ENCODE measurements around the gene CHD9NB. TPM values are rescaled to one million over a fixed set of nuclear protein-coding genes. Genes with fewer than 3 reads are reported as not detected.
"Not testable (repeated sequence)": the region's sequence is repeated elsewhere in the genome, so short reads cannot be mapped to it uniquely, and the experiment has no call there.

The CHD9NB gene
- total RNA-seq, 1 donor from 2014 or later: 0.48 TPM

DNA sequence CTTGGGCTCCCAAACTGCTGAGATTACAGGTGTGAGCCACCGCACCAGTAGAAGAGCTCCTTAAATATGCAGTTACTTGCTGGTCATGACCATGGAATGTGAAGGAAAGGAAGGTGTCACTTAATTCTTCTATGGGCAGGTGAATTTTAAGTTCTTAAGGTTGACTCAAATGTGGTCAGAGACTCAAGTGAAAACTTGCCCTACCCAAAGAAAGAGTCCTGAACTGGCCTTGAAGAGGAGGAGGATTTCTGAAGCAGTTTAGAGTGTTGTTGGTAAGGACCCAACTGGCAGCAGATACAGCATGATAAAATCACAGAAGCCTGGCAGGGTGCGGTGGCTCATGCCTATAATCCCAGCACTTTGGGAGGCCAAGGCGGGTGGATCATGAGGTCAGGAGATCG is 31.4 kb upstream of the CHD9NB start:
- DNase-seq (ENCODE audit: low spot score): no peak

DNA sequence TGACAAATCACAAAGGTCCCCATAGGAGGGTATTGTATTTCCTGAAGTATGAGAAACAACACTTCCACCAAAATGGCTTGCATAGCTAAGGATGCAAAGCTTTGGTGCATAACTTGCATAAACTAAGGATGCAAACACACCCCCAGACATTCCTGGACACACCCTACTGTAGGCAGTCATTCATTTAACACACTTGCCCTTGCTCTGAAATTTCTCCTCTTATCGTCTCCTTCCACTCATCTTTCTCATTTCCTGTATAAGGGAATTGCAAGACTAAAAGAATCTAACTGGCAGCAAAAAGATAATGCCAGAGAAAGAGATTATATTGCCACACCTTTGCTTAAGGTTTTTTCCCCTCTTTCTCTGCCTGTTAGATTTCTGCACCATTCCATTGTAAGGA is 30.4 kb upstream of the CHD9NB start:
- DNase-seq (ENCODE audit: low spot score): no peak

DNA sequence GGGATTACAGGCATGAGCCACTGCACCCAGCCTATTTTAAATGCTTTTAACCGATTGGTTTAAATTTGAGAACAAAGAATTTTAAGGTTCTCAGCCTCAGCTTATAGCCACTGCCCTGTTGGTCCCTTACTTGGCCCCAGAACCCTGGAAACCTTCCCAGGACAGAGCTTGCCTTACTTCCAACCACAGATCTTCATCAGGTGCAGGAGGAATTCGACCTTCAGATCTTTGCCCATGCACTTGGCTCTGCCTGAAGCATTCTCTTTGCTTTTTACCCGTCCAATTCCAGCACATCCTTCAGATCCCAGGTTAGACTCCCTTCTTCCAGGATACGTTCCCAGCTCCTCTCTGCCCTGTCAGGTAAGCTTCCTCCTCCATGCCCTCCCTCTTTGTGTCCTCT is 29.8 kb upstream of the CHD9NB start:
- no peak for DNase-seq (ENCODE audit: low spot score)

DNA sequence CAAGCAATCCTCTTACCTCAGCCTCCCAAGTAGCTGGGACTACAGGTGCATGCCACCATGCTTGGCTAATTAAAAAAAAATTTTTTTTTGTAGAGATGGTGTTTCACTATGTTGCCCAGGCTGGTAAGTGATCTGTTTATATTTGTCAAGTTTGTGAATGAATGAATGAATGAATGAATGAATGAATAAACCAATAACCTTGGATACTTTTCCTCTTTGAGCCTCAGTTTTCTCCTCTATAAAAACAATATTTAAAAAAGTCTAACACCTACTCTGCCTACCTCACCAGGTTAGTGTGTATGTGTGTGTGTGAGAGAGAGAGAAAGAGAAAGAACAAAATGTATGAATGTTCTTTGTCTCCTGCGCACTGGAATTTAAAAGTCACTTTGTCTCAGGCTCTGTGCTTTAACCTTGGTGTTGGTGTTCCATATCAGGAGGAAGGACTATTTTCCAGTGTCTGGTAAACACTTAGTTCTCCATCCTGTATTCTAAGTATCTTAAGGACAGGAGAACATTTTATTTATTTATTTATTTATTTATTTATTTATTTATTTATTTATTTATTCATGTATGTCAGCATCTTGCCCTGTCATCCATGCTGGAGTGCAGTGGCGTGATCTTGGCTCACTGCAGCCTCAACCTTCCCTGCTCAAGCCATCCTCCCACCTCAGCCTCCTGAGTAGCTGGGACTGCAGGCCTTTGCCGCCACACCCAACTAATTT is 29.1 kb upstream of the CHD9NB start:
- DNase-seq (ENCODE audit: low spot score): no peak

GRCh38 chr16:53081032-53081424 is 28.3 kb upstream of the CHD9NB start:
- no peak for DNase-seq (ENCODE audit: low spot score)

- DNase-seq (ENCODE audit: low spot score): no peak
Measured at GRCh38 chr16:53080345-53081031, 27.8 kb upstream of the CHD9NB start.

DNA sequence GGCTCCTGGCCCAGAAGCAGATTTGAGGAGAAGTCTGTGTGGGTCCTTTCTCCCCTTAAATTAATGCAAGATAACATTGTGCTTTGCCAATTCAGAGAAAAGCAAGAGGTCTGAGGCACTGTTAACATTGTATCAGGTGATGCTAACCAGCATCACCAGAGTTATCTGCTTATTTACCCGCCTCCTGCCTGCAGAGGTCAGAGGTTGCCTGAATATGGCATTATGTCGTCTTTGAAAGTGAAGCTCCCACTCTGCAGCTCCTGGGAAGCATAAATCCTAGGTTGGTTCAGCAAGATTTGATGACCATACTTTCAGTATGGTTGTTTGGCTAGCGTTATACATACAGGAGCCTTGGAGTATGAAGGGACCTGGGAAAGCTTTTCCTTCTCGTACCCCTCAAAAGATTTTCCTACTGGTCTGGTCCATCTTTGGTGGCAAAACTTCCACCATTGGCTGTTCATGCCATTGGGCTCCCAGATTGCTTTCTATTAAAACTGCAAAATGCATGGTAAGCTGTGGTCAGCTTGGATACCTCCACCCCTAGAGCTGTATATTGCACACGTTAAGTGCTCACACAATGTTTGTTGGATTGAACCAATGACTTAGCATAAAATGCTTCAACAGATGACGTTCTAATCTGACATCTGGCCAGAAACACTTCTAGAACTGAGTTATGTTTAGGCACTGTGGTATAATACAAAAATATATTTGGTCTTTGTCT is 26.2 kb upstream of the CHD9NB start:
- DNase-seq (ENCODE audit: low spot score): no peak

DNA sequence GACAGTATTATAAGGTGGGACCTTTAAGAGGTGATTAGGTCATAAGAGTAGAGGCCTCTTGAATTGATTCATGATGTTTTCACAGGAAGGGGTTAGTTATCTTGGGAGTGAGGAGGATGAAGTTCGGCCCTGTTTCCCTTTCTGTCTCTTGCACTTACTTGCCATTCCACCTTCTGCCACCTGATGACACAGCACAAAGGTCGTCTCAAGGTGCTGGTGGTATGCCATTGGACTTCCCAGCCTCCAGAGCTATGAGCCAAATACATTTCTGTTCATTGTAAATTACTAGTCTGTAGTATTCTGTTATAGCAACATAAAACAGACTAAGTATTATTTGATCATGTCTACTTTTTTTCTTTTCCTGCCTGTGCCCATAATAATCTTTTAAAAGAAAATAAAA is 25.6 kb upstream of the CHD9NB start:
- no peak for DNase-seq (ENCODE audit: low spot score)

- DNase-seq (ENCODE audit: low spot score): not testable (repeated sequence)
Measured at GRCh38 chr16:53075461-53075860, 22.8 kb upstream of the CHD9NB start.

- DNase-seq (ENCODE audit: low spot score): peak; percentile 24
Measured at GRCh38 chr16:53074296-53074695, 21.6 kb upstream of the CHD9NB start.

GRCh38 chr16:53073022-53073421 is 20.3 kb upstream of the CHD9NB start:
- DNase-seq (ENCODE audit: low spot score): peak; percentile 28

DNA sequence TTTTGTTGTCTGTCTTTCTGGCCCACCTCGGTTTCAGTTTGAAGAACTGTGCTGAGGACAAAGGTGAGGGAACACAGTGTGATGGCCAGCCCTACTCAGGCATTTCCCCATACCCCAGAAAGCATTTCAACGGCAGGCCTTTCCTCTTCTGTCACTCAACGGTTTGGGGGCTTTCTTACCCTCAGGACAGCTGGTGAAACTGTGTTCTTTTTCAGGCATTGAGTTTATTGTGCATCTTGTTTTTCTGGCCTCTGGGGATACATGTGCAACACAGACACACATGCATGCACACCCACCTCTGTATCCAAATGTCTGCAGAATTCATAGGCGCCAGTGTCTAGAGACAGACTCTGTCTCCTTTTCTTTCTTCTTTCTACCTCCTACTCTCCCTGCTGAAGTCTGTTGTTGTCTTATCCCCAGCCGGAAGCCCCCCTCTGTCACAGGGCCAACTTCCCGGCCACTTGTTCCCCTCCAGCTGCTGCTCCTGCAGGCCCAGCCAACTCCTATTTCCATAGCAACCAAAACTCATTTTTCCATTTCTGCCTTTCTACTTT is 19.1 kb upstream of the CHD9NB start:
- DNase-seq (ENCODE audit: low spot score): peak; percentile 12

- DNase-seq (ENCODE audit: low spot score): no peak
Measured at GRCh38 chr16:53069772-53070171, 17.1 kb upstream of the CHD9NB start.

DNA sequence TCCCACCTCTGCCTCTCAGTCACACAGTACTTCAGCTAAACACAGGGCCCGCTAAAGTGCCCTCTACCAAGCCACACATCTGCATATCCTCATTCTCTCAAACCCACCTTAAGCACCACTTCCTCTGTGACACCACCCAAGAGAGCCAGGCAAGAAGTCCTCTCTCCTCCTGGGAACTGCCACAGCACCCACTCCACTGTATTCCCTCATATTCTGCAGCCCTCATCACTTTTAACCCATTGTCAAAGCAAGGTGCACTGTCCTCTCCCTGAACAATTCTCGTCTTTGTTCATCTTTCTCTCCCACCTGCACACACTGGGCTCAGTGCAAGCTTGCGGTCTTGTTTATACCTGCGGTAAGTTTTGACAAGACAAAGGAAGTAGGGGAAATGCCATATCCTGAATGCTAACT is 15.7 kb upstream of the CHD9NB start:
- DNase-seq (ENCODE audit: low spot score): no peak

- DNase-seq (ENCODE audit: low spot score): no peak
Measured at GRCh38 chr16:53067675-53068074, 15.0 kb upstream of the CHD9NB start.

DNA sequence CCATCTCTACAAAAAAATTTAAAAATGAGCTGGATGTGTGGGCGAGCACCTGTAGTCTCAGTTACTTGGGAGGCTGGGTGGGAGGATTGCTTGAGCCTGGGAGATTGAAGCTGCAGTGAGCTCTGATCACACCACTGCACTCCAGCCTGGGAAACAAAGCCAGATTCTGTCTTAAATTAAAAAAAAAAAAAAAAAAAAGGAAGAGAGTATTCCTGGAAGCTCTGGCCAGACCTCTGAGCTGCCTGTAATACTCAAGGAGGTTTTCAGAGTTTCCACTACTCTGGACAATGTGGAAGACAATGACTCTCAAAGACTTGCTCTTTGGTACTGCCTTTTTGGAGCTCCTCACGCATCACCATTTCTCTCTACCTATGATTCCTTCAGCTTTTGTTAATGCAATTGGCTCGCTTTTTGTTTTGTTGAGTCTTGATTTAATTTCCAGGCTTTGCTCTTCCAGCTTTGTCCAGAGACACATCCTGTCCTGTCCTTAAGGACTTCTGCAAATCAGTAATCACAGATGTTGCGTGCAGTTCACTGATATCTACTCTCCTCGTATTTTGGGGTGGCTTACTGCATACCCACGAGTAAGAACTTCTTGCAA is 12.9 kb upstream of the CHD9NB start:
- DNase-seq (ENCODE audit: low spot score): peak; percentile 6

GRCh38 chr16:53064081-53064578 is 11.4 kb upstream of the CHD9NB start:
- peak; percentile 33 for DNase-seq (ENCODE audit: low spot score)

DNA sequence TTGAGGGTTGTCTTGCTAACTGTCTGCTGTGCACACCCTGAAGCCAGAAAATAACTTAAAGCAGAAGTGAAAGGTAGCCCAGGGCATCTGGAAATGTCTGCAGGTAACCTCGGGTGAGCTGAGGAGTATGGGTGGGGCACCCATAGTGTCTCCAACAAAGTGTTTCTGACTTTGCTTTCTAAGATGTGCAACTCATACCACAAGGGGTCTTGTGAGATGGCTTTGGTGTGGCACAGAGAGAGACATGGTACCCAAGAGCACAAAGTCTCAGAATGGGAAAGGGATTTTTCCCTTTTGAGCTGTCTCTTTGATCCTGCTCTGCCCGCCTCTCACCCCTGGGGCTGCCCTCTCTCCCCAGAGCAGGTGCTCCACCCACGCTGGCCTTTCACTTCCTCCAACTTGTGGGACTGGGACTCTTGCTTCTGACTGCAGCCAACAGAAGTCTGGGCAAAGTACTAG is 9.0 kb upstream of the CHD9NB start:
- DNase-seq (ENCODE audit: low spot score): peak; percentile 85

DNA sequence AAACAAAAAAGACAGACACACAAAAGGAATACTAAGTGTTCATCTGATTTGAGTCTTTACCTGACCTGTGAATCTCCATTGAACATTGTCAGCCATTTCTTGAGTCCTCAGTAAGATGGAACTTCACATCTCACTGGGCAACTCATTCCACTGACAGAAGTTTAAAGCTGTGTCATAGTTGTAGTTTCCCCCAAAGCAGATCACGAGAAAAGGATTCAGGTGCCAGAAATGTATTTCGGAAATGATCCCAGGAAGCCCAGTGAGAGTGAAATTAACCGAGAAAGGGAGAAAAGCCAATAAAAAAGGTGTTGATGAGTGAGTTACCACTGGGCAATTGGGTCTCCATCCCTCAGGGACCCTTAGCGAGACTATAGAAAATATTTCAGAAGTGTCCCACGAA is 8.6 kb upstream of the CHD9NB start:
- no peak for DNase-seq (ENCODE audit: low spot score)

DNA sequence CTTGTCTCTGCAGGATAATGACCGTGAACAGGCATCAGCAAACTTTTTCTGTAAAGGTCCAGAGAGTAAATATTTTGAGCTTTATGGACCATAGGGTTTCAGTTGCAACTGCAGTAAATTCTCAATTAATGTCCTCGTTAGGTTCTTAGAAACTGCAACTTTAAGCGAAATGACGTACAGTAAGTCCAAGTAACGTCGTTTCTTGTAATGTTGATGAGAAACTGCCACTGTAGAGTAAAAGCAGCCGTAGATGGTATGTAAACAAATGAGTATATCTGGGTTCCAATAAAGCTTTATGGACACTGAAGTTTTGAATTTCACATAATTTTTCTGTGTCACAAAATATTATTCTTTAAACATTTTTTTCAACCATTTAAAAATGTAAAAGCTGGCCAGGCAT is 7.0 kb upstream of the CHD9NB start:
- no peak for DNase-seq (ENCODE audit: low spot score)

- DNase-seq (ENCODE audit: low spot score): peak; percentile 26
Measured at GRCh38 chr16:53058882-53059281, 6.2 kb upstream of the CHD9NB start.
